Stimulated activated CD8-positive, alpha-beta memory T cell treated with anti-CD3 and anti-CD28 coated beads, Interleukin-2, amount 100 ng/mL, for 1 hour (primary cell): ENCODE measurements around the gene NTF3.

Source experiments
- DNase-seq, 2 donors: peaks; one replicate each; pipeline ENCODE4 v3.0.0-alpha.2; 2020; ENCODE audit warnings: low read depth in 2 of 2

NTF3 gene

GRCh38 chr12:5487948-5488625 is 56.2 kb downstream of the NTF3 start:
- no peak for DNase-seq

GRCh38 chr12:5488626-5488955 is 56.7 kb downstream of the NTF3 start:
- DNase-seq, result no peak

- no peak for DNase-seq
Measured at GRCh38 chr12:5489017-5489416, 57.1 kb downstream of the NTF3 start.

- DNase-seq, result no peak
Measured at GRCh38 chr12:5489760-5490406, 58.0 kb downstream of the NTF3 start.

GRCh38 chr12:5492562-5492961 is 60.7 kb downstream of the NTF3 start:
- no peak for DNase-seq

GRCh38 chr12:5493018-5493417 is 61.1 kb downstream of the NTF3 start:
- no peak for DNase-seq

GRCh38 chr12:5494343-5494742 is 62.4 kb downstream of the NTF3 start:
- no peak for DNase-seq

GRCh38 chr12:5497329-5498053 is 65.6 kb downstream of the NTF3 start:
- no peak for DNase-seq

- no peak for DNase-seq
Measured at GRCh38 chr12:5498076-5498475, 66.2 kb downstream of the NTF3 start.

GRCh38 chr12:5498806-5499205 is 66.9 kb downstream of the NTF3 start:
- no peak for DNase-seq

GRCh38 chr12:5499566-5500330 is 67.8 kb downstream of the NTF3 start:
- DNase-seq, result no peak

- no peak for DNase-seq
Measured at GRCh38 chr12:5500331-5500659, 68.4 kb downstream of the NTF3 start.

- DNase-seq, result no peak
Measured at GRCh38 chr12:5503774-5504173, 71.9 kb downstream of the NTF3 start.

GRCh38 chr12:5505116-5505515 is 73.2 kb downstream of the NTF3 start:
- DNase-seq, result no peak

- DNase-seq, result no peak
Measured at GRCh38 chr12:5505751-5506150, 73.8 kb downstream of the NTF3 start.

GRCh38 chr12:5506295-5506694 is 74.4 kb downstream of the NTF3 start:
- no peak for DNase-seq

GRCh38 chr12:5506821-5507231 is 74.9 kb downstream of the NTF3 start:
- no peak for DNase-seq

- DNase-seq, result no peak
Measured at GRCh38 chr12:5507401-5507935, 75.6 kb downstream of the NTF3 start.

- no peak for DNase-seq
Measured at GRCh38 chr12:5507944-5508343, 76.0 kb downstream of the NTF3 start.

- no peak for DNase-seq
Measured at GRCh38 chr12:5509102-5509501, 77.2 kb downstream of the NTF3 start.

- DNase-seq, result no peak
Measured at GRCh38 chr12:5509557-5509956, 77.6 kb downstream of the NTF3 start.

GRCh38 chr12:5510251-5510805 is 78.4 kb downstream of the NTF3 start:
- DNase-seq, result no peak
